Left ventricle myocardium inferior (tissue), 1 donor: ENCODE results near the gene TGM2. TPM values are rescaled to one million over a fixed set of nuclear protein-coding genes. Genes with fewer than 3 reads are reported as not detected.

Experiments used
- DNase-seq: peaks from one replicate; pipeline ENCODE4 v3.0.0-alpha.2; 2020
- H3K27ac ChIP-seq: fragments of 200-600 bp; replicated peaks from 2 replicates; pipeline ENCODE4 v1.8.0; 2021
- H3K27me3 ChIP-seq: fragments of 200-600 bp; 2 replicates; pipeline ENCODE4 v1.8.0; 2021; ENCODE audit warnings: low read depth
- H3K36me3 ChIP-seq: fragments of 200-600 bp; 2 replicates; pipeline ENCODE4 v1.8.0; 2021
- H3K4me1 ChIP-seq: fragments of 200-600 bp; 2 replicates; pipeline ENCODE4 v1.8.0; 2021
- H3K4me3 ChIP-seq: fragments of 200-600 bp; 2 replicates; pipeline ENCODE4 v1.8.0; 2021; ENCODE audit warnings: mild to moderate bottlenecking, moderate library complexity
- H3K9me3 ChIP-seq: fragments of 200-600 bp; replicated peaks from 2 replicates; pipeline ENCODE4 v1.8.0; 2021
- intact Hi-C: fragments of 100-400 bp; cut with micrococcal nuclease; formaldehyde crosslinking; loops from one replicate; pipeline ENCODE4 v1.11.0; 2022
- total RNA-seq: library from RNA; stranded (reverse); fragmentation: NEBNext Ultra II Directional; extraction: Animal tissue kit (Norgen Biotek cat#: 25700); gene quantifications from one replicate; pipeline ENCODE4 v1.2.1, GENCODE V29; 2021
- TF ChIP-seq, protein P1 (sequence below): fragments of 200-600 bp; IDR thresholded peaks from 2 replicates; pipeline ENCODE4 v1.8.0; 2021; ENCODE audit warnings: antibody characterized with exemption, mild to moderate bottlenecking, borderline replicate concordance
- donor health status: DM: no; HTN: yes; CAD: no; lungs with severe emphysema.

The TGM2 gene
- total RNA-seq, 1 donor from 2014 or later = 846 TPM

DNA sequence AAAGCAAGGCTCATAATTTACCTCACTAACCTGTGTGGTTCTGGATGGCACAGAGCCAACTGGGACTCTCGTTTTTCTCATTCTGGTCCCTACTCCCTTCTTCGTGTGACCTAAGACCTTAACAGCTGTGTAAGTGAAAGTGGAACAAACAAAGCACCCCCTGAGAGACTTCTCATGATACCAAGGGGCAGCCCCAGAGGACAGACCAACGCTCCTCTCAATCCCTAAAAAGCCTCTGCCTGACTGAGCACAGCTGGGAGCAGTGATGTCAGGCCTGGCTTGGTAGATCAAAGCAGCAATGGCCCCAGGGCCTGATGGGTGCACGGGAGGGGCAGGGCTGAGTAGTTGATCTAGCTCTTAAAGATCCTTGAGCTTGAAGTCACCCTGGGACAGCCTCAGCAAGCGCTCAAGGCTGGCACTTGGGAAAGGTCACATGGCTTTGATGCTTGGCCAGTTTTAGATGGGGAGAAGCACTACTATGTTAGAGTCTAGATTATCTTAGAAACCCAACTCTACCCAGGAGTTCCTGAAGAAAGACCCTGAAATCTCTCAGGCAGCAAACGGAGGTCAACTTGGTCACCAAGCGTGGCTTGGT is 16.2 kb upstream of the TGM2 start:
- H3K36me3 ChIP-seq = no peaks in the 10 kb centered on the region
- intact Hi-C loops = no loop called here
- DNase-seq = no peak
- TF ChIP-seq, protein P1, sequence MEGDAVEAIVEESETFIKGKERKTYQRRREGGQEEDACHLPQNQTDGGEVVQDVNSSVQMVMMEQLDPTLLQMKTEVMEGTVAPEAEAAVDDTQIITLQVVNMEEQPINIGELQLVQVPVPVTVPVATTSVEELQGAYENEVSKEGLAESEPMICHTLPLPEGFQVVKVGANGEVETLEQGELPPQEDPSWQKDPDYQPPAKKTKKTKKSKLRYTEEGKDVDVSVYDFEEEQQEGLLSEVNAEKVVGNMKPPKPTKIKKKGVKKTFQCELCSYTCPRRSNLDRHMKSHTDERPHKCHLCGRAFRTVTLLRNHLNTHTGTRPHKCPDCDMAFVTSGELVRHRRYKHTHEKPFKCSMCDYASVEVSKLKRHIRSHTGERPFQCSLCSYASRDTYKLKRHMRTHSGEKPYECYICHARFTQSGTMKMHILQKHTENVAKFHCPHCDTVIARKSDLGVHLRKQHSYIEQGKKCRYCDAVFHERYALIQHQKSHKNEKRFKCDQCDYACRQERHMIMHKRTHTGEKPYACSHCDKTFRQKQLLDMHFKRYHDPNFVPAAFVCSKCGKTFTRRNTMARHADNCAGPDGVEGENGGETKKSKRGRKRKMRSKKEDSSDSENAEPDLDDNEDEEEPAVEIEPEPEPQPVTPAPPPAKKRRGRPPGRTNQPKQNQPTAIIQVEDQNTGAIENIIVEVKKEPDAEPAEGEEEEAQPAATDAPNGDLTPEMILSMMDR = no peak
- no peaks in the 10 kb centered on the region for H3K27me3 ChIP-seq
- H3K4me1 ChIP-seq = no peaks in the 10 kb centered on the region
- peaks cover 13% of the 10 kb centered on the region for H3K9me3 ChIP-seq
- H3K27ac ChIP-seq = no peak overlapping the region
- no peak overlapping the region for H3K4me3 ChIP-seq

DNA sequence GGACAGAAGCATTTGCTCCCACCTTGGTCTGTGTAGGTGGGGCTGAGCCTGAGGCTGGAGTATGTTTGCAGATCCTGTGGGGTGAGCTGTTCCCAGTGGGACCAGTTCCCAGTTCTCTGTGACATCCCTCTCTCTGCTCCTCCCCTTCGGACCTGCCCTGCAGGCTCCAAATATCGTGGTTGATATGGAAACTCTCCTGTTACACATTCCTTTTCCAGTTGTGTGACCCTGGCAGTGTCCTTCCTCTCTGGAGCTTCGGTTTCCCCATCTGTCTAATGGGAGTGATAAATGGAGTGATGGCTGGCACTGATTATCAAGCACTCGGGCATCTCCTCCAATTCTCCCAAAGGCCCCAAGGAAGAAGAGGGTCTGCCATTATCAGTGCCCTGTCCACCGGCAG is 15.7 kb upstream of the TGM2 start:
- Histone ChIP-seq H3K9me3 (peaks cover 13% of the 10 kb centered on the region), H3K4me3 (no peak overlapping the region), H3K4me1 (no peaks in the 10 kb centered on the region), H3K36me3 (no peaks in the 10 kb centered on the region), H3K27ac (no peak overlapping the region), H3K27me3 (no peaks in the 10 kb centered on the region)
- DNase-seq = no peak
- intact Hi-C loops = no loop called here
- TF ChIP-seq, protein P1 = no peak

DNA sequence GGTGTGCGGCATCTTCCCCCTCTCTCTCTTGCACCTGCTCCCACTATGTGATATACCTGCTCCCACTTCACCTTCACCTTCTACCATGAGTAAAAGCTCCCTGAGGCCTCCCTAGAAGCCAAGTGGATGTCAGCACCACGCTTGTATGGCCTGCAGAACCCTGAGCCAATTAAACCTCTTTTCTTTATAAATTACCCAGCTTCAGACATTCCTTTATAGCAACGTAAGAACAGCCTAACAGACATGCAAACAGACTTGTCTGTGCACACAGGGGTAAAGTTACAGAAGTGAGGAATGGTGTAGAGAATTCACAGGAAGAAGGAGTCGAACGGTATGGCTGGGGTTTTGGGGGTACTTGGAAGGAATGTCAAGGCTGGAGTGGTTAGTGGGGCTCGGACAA is 14.8 kb upstream of the TGM2 start:
- Histone ChIP-seq H3K27ac (no peak overlapping the region), H3K27me3 (no peaks in the 10 kb centered on the region), H3K9me3 (peaks cover 13% of the 10 kb centered on the region), H3K4me3 (no peak overlapping the region), H3K4me1 (no peaks in the 10 kb centered on the region), H3K36me3 (no peaks in the 10 kb centered on the region)
- no peak for DNase-seq
- intact Hi-C loops = no loop called here
- TF ChIP-seq, protein P1 = no peak

DNA sequence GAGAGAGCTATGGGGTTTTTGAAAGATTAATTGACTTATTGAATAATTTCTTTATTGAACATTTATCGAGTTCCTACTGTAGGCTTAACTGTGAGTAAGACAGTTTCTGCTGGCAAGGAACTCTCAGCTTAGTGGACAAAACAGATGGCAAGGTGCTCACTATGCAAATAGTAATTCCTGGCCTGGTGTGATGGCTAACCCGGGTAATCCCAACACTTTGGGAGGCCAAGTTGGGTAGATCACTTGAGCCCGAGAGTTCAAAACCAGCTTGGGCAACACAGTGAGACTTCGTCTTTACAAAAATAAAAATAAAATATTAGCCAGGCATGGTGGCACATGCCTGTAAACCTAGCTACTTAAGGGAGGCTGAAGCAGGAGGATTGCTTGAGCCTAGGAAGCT is 13.5 kb upstream of the TGM2 start:
- H3K36me3 ChIP-seq = no peaks in the 10 kb centered on the region
- DNase-seq = no peak
- H3K9me3 ChIP-seq = peaks cover 13% of the 10 kb centered on the region
- H3K4me1 ChIP-seq = no peaks in the 10 kb centered on the region
- intact Hi-C loops = no loop called here
- TF ChIP-seq, protein P1 = no peak
- no peak overlapping the region for H3K4me3 ChIP-seq
- H3K27me3 ChIP-seq = no peaks in the 10 kb centered on the region
- no peak overlapping the region for H3K27ac ChIP-seq

DNA sequence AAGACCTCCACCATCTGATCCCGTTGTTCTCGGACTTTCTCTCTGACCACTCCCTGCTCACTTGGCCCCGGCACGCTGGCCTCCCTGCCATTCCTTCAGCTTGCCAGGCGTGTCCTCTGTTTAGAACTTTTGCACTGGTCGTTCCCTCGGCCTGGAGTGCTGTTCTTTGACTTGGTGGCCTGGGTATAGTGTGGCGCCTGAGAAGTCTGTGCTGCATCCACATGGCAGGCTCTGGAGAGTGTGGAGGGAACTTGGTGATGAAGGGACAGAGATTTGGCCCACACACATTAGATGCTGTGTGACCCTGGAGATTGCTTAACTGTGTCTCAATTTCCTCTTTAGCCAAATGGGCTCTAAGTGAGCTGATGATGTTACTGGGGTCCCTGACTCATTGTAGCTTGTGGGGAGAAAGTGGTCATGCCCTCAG is 13.0 kb upstream of the TGM2 start:
- TF ChIP-seq, protein P1 = no peak

More for the DNA sequence above, 13.0 kb upstream of the TGM2 start:
- DNase-seq = no peak
- H3K9me3 ChIP-seq = peaks cover 13% of the 10 kb centered on the region
- intact Hi-C loops = no loop called here
- no peak overlapping the region for H3K27ac ChIP-seq
- no peaks in the 10 kb centered on the region for H3K36me3 ChIP-seq
- no peak overlapping the region for H3K4me3 ChIP-seq
- no peaks in the 10 kb centered on the region for H3K27me3 ChIP-seq
- no peaks in the 10 kb centered on the region for H3K4me1 ChIP-seq
